Effector memory CD4-positive, alpha-beta T cell (primary cell): Measurements from ENCODE around the gene PRICKLE3.
"Not testable (repeated sequence)": the region's sequence is repeated elsewhere in the genome, so short reads cannot be mapped to it uniquely, and the experiment has no call there.

Experiments used
- DNase-seq, 3 donors: peaks; one replicate each; pipeline ENCODE4 v3.0.0-alpha.2; 2020
- H3K27ac ChIP-seq: 2 replicates; pipeline ENCODE4 v1.7.0; 2013; ENCODE audit warnings: mild to moderate bottlenecking, low read length, moderate library complexity; ENCODE audit not compliant: insufficient read depth, poor library complexity, severe bottlenecking
- H3K27me3 ChIP-seq: replicated peaks from 2 replicates; pipeline ENCODE4 v1.7.0; 2013; ENCODE audit warnings: mild to moderate bottlenecking, low read length; ENCODE audit not compliant: insufficient read depth, control insufficient read depth, poor library complexity, severe bottlenecking
- H3K36me3 ChIP-seq: 2 replicates; pipeline ENCODE4 v1.7.0; 2013; ENCODE audit warnings: mild to moderate bottlenecking, low read length, moderate library complexity; ENCODE audit not compliant: control insufficient read depth, insufficient read depth
- H3K4me1 ChIP-seq: 2 replicates; pipeline ENCODE4 v1.7.0; 2013; ENCODE audit warnings: low read length, mild to moderate bottlenecking; ENCODE audit not compliant: control insufficient read depth, insufficient read depth, poor library complexity, severe bottlenecking
- H3K4me3 ChIP-seq: 2 replicates; pipeline ENCODE4 v1.7.0; 2013; ENCODE audit warnings: low read length, low read depth, mild to moderate bottlenecking; ENCODE audit not compliant: insufficient read depth, poor library complexity, severe bottlenecking
- H3K9me3 ChIP-seq: 2 replicates; pipeline ENCODE4 v1.7.0; 2013; ENCODE audit warnings: mild to moderate bottlenecking, low read length, moderate library complexity; ENCODE audit not compliant: control insufficient read depth

Gene PRICKLE3

GRCh38 chrX:49148390-49149100 is 37.6 kb downstream of the PRICKLE3 start:
- not testable (repeated sequence) for H3K27ac ChIP-seq, H3K4me1 ChIP-seq, H3K9me3 ChIP-seq, H3K27me3 ChIP-seq, H3K36me3 ChIP-seq, H3K4me3 ChIP-seq, DNase-seq

- Histone ChIP-seq H3K9me3 (no peaks in the 10 kb centered on the region), H3K27ac (no peak overlapping the region), H3K27me3 (no peaks in the 10 kb centered on the region), H3K36me3 (no peaks in the 10 kb centered on the region), H3K4me1 (no peaks in the 10 kb centered on the region), H3K4me3 (no peak overlapping the region)
- no peak for DNase-seq
Observed at GRCh38 chrX:49147936-49148335, 38.2 kb downstream of the PRICKLE3 start.

- no peak for DNase-seq
- Histone ChIP-seq H3K9me3 (no peaks in the 10 kb centered on the region), H3K27ac (no peak overlapping the region)
Observed at GRCh38 chrX:49147282-49147681, 38.9 kb downstream of the PRICKLE3 start.

GRCh38 chrX:49143154-49143553 is 43.0 kb downstream of the PRICKLE3 start:
- not testable (repeated sequence) for H3K4me1 ChIP-seq, H3K9me3 ChIP-seq, H3K27me3 ChIP-seq, H3K4me3 ChIP-seq, DNase-seq, H3K27ac ChIP-seq, H3K36me3 ChIP-seq

More at GRCh38 chrX:49147282-49147681, 38.9 kb downstream of the PRICKLE3 start:
- H3K4me1 ChIP-seq = no peaks in the 10 kb centered on the region
- H3K27me3 ChIP-seq = no peaks in the 10 kb centered on the region
- H3K4me3 ChIP-seq = no peak overlapping the region
- H3K36me3 ChIP-seq = no peaks in the 10 kb centered on the region

- H3K27ac ChIP-seq, H3K4me1 ChIP-seq, H3K27me3 ChIP-seq, H3K4me3 ChIP-seq, H3K9me3 ChIP-seq, DNase-seq, H3K36me3 ChIP-seq: not testable (repeated sequence)
Observed at GRCh38 chrX:49142264-49142663, 43.9 kb downstream of the PRICKLE3 start.

GRCh38 chrX:49139713-49140112 is 46.5 kb downstream of the PRICKLE3 start:
- Histone ChIP-seq H3K27me3 (no peaks in the 10 kb centered on the region), H3K27ac (no peak overlapping the region), H3K4me3 (no peak overlapping the region), H3K4me1 (no peaks in the 10 kb centered on the region), H3K36me3 (no peaks in the 10 kb centered on the region), H3K9me3 (peaks cover 4% of the 10 kb centered on the region)
- no peak for DNase-seq

- Histone ChIP-seq H3K9me3 (peaks cover 4% of the 10 kb centered on the region), H3K27me3 (no peaks in the 10 kb centered on the region), H3K36me3 (no peaks in the 10 kb centered on the region), H3K4me3 (no peak overlapping the region), H3K4me1 (no peaks in the 10 kb centered on the region), H3K27ac (no peak overlapping the region)
- DNase-seq = no peak
Observed at GRCh38 chrX:49137492-49137891, 48.7 kb downstream of the PRICKLE3 start.

- Histone ChIP-seq H3K4me3 (no peak overlapping the region), H3K27me3 (no peaks in the 10 kb centered on the region), H3K4me1 (no peaks in the 10 kb centered on the region), H3K36me3 (no peaks in the 10 kb centered on the region), H3K27ac (no peak overlapping the region), H3K9me3 (no peaks in the 10 kb centered on the region)
- DNase-seq = no peak
Observed at GRCh38 chrX:49133759-49134158, 52.4 kb downstream of the PRICKLE3 start.

- H3K36me3 ChIP-seq, H3K4me1 ChIP-seq, H3K4me3 ChIP-seq, DNase-seq, H3K27ac ChIP-seq, H3K9me3 ChIP-seq, H3K27me3 ChIP-seq: not testable (repeated sequence)
Observed at GRCh38 chrX:49132275-49132674, 53.9 kb downstream of the PRICKLE3 start.

- DNase-seq = no peak
- no peaks in the 10 kb centered on the region for H3K9me3 ChIP-seq
- no peak overlapping the region for H3K4me3 ChIP-seq
- H3K27ac ChIP-seq = no peak overlapping the region
- H3K36me3 ChIP-seq = no peaks in the 10 kb centered on the region
- no peaks in the 10 kb centered on the region for H3K4me1 ChIP-seq
- H3K27me3 ChIP-seq = no peaks in the 10 kb centered on the region
Observed at GRCh38 chrX:49129427-49129826, 56.7 kb downstream of the PRICKLE3 start.
